ENCODE data around the gene SAAL1. TPM values are rescaled to one million over a fixed set of nuclear protein-coding genes. Genes with fewer than 3 reads are reported as not detected.

The SAAL1 gene
- total and polyA plus RNA-seq, 9 of the 15 experiments (the other 6 are each of a cell fraction or from before 2014, with no cell fraction given), result 38.9 to 77.5 (median 56.4) TPM

DNA sequence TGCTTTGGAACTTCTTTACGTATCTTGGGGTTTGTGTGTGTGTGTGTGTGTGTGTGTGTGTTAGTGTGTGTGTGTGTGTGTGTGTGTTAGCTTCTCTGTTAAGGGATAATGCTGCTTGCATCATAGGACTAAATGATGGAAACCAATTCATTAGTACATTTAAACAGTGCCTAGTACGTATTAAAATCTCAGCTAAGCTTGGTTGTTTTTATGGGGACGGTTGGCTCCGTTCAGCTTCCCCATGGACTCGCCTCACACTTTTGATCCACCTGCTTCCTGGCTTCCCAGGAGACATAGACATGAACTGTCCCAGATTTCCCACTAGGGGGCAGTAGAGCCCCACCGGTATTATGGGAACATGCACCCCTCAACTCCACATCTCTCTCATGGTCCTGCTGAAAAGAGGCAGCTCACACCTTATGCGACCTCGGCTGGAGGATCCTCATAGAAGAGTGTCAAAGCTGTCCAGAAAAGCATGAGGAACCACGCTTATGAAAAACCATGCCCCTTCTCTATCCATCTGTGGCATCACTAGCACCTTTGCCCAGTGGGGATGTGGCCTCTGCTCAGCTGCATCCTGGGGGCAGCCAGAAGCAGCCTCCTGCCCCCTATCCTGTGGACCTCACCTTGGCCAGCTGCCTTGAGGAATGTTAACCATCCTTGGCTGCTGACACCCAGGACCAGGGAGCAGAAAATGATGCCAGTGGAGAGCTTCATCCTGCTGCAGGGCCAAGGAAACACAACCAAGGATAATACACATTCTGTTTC is 9.7 kb upstream of the SAAL1 start (continued):
- TF ChIP-seq, protein P1, sequence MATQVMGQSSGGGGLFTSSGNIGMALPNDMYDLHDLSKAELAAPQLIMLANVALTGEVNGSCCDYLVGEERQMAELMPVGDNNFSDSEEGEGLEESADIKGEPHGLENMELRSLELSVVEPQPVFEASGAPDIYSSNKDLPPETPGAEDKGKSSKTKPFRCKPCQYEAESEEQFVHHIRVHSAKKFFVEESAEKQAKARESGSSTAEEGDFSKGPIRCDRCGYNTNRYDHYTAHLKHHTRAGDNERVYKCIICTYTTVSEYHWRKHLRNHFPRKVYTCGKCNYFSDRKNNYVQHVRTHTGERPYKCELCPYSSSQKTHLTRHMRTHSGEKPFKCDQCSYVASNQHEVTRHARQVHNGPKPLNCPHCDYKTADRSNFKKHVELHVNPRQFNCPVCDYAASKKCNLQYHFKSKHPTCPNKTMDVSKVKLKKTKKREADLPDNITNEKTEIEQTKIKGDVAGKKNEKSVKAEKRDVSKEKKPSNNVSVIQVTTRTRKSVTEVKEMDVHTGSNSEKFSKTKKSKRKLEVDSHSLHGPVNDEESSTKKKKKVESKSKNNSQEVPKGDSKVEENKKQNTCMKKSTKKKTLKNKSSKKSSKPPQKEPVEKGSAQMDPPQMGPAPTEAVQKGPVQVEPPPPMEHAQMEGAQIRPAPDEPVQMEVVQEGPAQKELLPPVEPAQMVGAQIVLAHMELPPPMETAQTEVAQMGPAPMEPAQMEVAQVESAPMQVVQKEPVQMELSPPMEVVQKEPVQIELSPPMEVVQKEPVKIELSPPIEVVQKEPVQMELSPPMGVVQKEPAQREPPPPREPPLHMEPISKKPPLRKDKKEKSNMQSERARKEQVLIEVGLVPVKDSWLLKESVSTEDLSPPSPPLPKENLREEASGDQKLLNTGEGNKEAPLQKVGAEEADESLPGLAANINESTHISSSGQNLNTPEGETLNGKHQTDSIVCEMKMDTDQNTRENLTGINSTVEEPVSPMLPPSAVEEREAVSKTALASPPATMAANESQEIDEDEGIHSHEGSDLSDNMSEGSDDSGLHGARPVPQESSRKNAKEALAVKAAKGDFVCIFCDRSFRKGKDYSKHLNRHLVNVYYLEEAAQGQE (IDR thresholded peaks at IDR 0.05; ENCODE audit: borderline replicate concordance), result peak; percentile 60; the same call in 1 of the 2 replicates
- TF ChIP-seq, protein P1 (CRISPR knock-in tag; IDR thresholded peaks at IDR 0.05; ENCODE audit: low read depth), result no peak
- TF ChIP-seq RHOXF2B (CRISPR knock-in tag; conservative IDR thresholded peaks at IDR 0.05) (no peak), L3MBTL2 (IDR thresholded peaks at IDR 0.05) (0 out of 2 replicates have a peak, but pooled peaks have one; percentile 29), HNRNPUL1 (IDR thresholded peaks at IDR 0.05; ENCODE audit: low read length) (no peak), NUFIP1 (IDR thresholded peaks at IDR 0.05; ENCODE audit: partially characterized antibody) (no peak), ZFP30 (CRISPR knock-in tag; IDR thresholded peaks at IDR 0.05; ENCODE audit: borderline replicate concordance) (no peak), SPI1 (IDR thresholded peaks at IDR 0.05; ENCODE audit: borderline replicate concordance, low read depth, low read length) (no peak), ZNF311 (CRISPR knock-in tag; IDR thresholded peaks at IDR 0.05) (no peak), ZNF253 (CRISPR knock-in tag; conservative IDR thresholded peaks at IDR 0.05) (no peak)
- TF ChIP-seq, protein P2, sequence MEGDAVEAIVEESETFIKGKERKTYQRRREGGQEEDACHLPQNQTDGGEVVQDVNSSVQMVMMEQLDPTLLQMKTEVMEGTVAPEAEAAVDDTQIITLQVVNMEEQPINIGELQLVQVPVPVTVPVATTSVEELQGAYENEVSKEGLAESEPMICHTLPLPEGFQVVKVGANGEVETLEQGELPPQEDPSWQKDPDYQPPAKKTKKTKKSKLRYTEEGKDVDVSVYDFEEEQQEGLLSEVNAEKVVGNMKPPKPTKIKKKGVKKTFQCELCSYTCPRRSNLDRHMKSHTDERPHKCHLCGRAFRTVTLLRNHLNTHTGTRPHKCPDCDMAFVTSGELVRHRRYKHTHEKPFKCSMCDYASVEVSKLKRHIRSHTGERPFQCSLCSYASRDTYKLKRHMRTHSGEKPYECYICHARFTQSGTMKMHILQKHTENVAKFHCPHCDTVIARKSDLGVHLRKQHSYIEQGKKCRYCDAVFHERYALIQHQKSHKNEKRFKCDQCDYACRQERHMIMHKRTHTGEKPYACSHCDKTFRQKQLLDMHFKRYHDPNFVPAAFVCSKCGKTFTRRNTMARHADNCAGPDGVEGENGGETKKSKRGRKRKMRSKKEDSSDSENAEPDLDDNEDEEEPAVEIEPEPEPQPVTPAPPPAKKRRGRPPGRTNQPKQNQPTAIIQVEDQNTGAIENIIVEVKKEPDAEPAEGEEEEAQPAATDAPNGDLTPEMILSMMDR (IDR thresholded peaks at IDR 0.05 in 2 of 3, conservative IDR thresholded peaks at IDR 0.05 in 1 of 3; ENCODE audit: insufficient read depth in 2 of 3, low read depth in 1 of 3, low read length in 3 of 3), result peak; percentile 83 to 87 (median 84)
- TF ChIP-seq, protein P3, sequence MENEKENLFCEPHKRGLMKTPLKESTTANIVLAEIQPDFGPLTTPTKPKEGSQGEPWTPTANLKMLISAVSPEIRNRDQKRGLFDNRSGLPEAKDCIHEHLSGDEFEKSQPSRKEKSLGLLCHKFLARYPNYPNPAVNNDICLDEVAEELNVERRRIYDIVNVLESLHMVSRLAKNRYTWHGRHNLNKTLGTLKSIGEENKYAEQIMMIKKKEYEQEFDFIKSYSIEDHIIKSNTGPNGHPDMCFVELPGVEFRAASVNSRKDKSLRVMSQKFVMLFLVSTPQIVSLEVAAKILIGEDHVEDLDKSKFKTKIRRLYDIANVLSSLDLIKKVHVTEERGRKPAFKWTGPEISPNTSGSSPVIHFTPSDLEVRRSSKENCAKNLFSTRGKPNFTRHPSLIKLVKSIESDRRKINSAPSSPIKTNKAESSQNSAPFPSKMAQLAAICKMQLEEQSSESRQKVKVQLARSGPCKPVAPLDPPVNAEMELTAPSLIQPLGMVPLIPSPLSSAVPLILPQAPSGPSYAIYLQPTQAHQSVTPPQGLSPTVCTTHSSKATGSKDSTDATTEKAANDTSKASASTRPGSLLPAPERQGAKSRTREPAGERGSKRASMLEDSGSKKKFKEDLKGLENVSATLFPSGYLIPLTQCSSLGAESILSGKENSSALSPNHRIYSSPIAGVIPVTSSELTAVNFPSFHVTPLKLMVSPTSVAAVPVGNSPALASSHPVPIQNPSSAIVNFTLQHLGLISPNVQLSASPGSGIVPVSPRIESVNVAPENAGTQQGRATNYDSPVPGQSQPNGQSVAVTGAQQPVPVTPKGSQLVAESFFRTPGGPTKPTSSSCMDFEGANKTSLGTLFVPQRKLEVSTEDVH (IDR thresholded peaks at IDR 0.05; ENCODE audit: low read depth, partially characterized antibody), result no peak
- TF ChIP-seq, protein P4, sequence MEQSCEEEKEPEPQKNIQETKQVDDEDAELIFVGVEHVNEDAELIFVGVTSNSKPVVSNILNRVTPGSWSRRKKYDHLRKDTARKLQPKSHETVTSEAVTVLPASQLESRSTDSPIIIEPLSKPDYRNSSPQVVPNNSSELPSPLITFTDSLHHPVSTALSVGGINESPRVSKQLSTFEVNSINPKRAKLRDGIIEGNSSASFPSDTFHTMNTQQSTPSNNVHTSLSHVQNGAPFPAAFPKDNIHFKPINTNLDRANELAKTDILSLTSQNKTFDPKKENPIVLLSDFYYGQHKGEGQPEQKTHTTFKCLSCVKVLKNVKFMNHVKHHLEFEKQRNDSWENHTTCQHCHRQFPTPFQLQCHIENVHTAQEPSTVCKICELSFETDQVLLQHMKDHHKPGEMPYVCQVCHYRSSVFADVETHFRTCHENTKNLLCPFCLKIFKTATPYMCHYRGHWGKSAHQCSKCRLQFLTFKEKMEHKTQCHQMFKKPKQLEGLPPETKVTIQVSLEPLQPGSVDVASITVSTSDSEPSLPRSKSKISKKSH (CRISPR knock-in tag; IDR thresholded peaks at IDR 0.05), result no peak
